ENCODE results near the gene GTF2IRD1.
A peak's percentile ranks its signal among the peaks of the same experiment; 100 is the strongest.
"Not testable (repeated sequence)": the region's sequence is repeated elsewhere in the genome, so short reads cannot be mapped to it uniquely, and the experiment has no call there.

The GTF2IRD1 gene

GRCh38 chr7:74481458-74482196 lies 27.9 kb downstream of the GTF2IRD1 start:
- DNase-seq: no peak
- intact Hi-C loops (cut with DNase I): no loop called here

GRCh38 chr7:74482197-74482467 lies 28.4 kb downstream of the GTF2IRD1 start:
- intact Hi-C loops (cut with DNase I): no loop called here
- DNase-seq: no peak

GRCh38 chr7:74482629-74483401 lies 29.1 kb downstream of the GTF2IRD1 start:
- intact Hi-C loops (cut with DNase I): no loop called here
- DNase-seq: no peak

GRCh38 chr7:74483402-74484336 lies 30.0 kb downstream of the GTF2IRD1 start:
- DNase-seq: no peak
- intact Hi-C loops (cut with DNase I): no loop called here

- intact Hi-C loops (cut with DNase I): no loop called here
- no peak for DNase-seq
Measured at GRCh38 chr7:74485611-74486010, 31.9 kb downstream of the GTF2IRD1 start.

GRCh38 chr7:74488518-74489030 lies 34.9 kb downstream of the GTF2IRD1 start:
- intact Hi-C loops (cut with DNase I); DNase-seq: not testable (repeated sequence)

- intact Hi-C loops (cut with DNase I): no loop called here
- peak in 7 of 42 donors; percentile 21 to 49 (median 26) for DNase-seq
Measured at GRCh38 chr7:74489997-74490945, 36.6 kb downstream of the GTF2IRD1 start.

- DNase-seq; intact Hi-C loops (cut with DNase I): not testable (repeated sequence)
Measured at GRCh38 chr7:74491490-74491889, 37.8 kb downstream of the GTF2IRD1 start.

GRCh38 chr7:74493295-74493694 lies 39.6 kb downstream of the GTF2IRD1 start:
- DNase-seq: no peak
- intact Hi-C loops (cut with DNase I): no loop called here

- intact Hi-C loops (cut with DNase I): no loop called here
- DNase-seq: no peak
Measured at GRCh38 chr7:74494076-74494548, 40.4 kb downstream of the GTF2IRD1 start.

- no peak for DNase-seq
- intact Hi-C loops (cut with DNase I): no loop called here
Measured at GRCh38 chr7:74495112-74496086, 41.7 kb downstream of the GTF2IRD1 start.

- DNase-seq: no peak
- intact Hi-C loops (cut with DNase I): no loop called here
Measured at GRCh38 chr7:74496272-74496671, 42.6 kb downstream of the GTF2IRD1 start.

- DNase-seq; intact Hi-C loops (cut with DNase I): not testable (repeated sequence)
Measured at GRCh38 chr7:74496773-74497172, 43.1 kb downstream of the GTF2IRD1 start.

- intact Hi-C loops (cut with DNase I): no loop called here
- DNase-seq: no peak
Measured at GRCh38 chr7:74498354-74498753, 44.6 kb downstream of the GTF2IRD1 start.

GRCh38 chr7:74498996-74499834 lies 45.5 kb downstream of the GTF2IRD1 start:
- peak in 2 of 42 donors; percentile 15 to 41 for DNase-seq
- intact Hi-C loops (cut with DNase I): no loop called here

- intact Hi-C loops (cut with DNase I): no loop called here
Measured at GRCh38 chr7:74499835-74500388, 46.2 kb downstream of the GTF2IRD1 start.

More at GRCh38 chr7:74499835-74500388, 46.2 kb downstream of the GTF2IRD1 start:
- no peak for DNase-seq

All from head of caudate nucleus (tissue), 42 donors.